Stimulated activated CD4-positive, alpha-beta T cell treated with anti-CD3 and anti-CD28 coated beads, Interleukin-1b, Interleukin-23, amount 100 ng/mL, for 1 hour (primary cell): ENCODE results near the gene NOL6.
"Not testable (repeated sequence)": the region's sequence is repeated elsewhere in the genome, so short reads cannot be mapped to it uniquely, and the experiment has no call there.

ENCODE experiments used
- DNase-seq, 2 donors: peaks; one replicate each; pipeline ENCODE4 v3.0.0-alpha.2; 2020; ENCODE audit warnings: low read depth in 2 of 2

Gene NOL6, protein sequence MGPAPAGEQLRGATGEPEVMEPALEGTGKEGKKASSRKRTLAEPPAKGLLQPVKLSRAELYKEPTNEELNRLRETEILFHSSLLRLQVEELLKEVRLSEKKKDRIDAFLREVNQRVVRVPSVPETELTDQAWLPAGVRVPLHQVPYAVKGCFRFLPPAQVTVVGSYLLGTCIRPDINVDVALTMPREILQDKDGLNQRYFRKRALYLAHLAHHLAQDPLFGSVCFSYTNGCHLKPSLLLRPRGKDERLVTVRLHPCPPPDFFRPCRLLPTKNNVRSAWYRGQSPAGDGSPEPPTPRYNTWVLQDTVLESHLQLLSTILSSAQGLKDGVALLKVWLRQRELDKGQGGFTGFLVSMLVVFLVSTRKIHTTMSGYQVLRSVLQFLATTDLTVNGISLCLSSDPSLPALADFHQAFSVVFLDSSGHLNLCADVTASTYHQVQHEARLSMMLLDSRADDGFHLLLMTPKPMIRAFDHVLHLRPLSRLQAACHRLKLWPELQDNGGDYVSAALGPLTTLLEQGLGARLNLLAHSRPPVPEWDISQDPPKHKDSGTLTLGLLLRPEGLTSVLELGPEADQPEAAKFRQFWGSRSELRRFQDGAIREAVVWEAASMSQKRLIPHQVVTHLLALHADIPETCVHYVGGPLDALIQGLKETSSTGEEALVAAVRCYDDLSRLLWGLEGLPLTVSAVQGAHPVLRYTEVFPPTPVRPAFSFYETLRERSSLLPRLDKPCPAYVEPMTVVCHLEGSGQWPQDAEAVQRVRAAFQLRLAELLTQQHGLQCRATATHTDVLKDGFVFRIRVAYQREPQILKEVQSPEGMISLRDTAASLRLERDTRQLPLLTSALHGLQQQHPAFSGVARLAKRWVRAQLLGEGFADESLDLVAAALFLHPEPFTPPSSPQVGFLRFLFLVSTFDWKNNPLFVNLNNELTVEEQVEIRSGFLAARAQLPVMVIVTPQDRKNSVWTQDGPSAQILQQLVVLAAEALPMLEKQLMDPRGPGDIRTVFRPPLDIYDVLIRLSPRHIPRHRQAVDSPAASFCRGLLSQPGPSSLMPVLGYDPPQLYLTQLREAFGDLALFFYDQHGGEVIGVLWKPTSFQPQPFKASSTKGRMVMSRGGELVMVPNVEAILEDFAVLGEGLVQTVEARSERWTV

GRCh38 chr9:33473643-33474352, at the start of gene NOL6:
NOL6 (minus strand) TSS chr9:33473924; CDS start chr9:33473842, 82 bp downstream.
- peak; percentile 93 to 95 for DNase-seq

DNA sequence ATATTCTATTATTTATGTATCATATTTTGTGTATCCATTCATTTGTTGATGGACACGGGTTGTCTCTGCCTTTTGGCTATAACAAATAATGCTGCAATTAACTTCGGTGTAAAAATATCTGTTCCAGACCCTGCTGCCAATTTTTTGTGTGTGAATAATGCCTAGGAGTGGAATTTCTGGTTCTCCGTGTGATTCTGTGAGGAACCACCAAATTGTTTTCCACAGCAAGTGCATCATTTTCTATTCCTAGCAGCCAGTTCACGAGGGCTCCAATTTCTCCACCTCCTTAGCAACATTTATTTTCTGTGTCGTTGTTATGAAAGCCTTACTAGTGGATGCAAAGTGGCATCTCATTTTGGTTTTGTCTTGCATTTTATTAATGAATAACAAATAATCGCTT, 48.1 kb upstream of the NOL6 start:
- not testable (repeated sequence) for DNase-seq

- not testable (repeated sequence) for DNase-seq
These were observed 44.3 kb upstream of the NOL6 start for GRCh38 chr9:33517934-33518577.

- no peak for DNase-seq
These were observed 43.6 kb upstream of the NOL6 start for GRCh38 chr9:33517373-33517772.

DNA sequence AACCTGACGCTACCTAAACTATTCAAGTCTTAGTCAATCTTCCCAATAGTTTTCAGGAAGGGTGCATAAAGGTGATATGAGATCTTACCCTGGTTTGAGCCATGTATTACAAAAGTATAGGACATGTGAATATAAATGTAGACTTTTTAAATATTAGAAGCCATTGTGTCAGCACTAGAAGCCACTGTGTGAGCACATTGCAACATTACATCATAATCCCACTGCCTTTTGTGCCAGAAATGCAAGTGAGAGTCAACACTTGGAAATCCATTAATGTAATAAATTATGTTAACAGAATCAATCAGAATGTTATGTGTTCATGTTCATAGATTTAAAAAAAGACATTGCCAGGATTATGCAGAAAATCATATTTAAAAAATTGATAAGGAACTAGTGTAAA, 42.7 kb upstream of the NOL6 start:
- DNase-seq, result not testable (repeated sequence)

DNA sequence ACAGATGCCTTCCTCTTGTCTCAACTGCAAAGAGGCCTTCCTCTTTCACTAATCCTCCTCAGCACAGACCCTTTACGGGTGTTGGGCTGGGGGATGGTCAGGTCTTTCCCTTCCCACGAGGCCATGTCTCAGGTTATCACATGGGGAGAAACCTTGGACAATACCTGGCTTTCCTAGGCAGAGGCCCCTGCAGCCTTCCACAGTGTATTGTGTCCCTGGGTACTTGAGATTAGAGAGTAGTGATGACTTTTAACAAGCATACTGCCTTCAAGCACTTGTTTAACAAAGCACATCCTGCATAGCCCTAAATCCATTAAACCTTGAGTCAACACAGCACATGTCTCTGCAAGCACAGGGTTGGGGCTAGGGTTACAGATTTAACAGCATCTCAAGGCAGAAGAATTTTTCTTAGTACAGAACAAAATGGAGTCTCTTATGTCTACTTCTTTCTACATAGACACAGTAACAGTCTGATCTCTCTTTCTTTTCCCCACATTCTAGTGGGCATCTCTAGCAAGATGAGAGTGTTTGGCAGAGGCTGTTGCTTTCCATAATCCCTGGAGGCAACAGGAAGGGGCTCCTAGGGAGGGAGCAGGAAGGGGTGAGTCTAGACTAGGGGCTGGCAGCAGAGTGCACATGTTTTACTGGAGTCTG, 41.7 kb upstream of the NOL6 start:
- DNase-seq, result not testable (repeated sequence)

DNA sequence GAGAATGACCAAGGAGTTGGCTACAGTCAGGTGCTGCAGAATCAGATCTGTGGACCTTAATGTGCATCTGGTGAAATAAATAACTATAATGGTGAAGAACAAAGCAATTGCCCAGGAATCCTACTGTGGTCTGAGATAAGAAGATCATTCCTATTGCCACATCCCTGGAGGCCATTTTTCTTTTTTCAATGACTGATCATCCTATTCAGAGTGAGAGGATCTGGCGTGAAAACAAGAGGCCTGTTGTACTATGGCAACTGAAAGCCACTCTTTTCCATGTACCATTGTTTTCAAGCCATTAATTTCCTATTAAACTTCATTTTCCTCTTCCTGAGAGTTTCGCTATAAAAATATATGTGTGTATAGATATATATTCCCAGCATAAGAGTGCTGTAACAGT, 38.8 kb upstream of the NOL6 start:
- not testable (repeated sequence) for DNase-seq

DNA sequence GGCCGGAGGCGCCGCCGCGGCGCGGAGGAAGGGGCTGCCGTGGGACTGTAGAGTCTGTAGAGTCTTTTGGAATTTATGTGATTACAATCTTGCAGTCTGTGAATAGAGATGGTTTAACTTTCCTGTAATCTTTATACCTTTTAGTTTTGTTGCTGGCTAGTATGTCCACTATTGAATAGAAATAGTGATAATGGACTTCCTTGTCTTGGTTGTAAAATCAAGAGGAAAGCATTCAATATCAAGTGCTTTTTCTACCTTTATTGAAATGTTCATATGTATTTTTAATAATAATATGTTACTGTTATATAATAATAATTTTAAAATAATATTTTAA, 37.4 kb upstream of the NOL6 start:
- DNase-seq, result not testable (repeated sequence)

- no peak for DNase-seq
These were observed 36.8 kb upstream of the NOL6 start for GRCh38 chr9:33510262-33511183.

DNA sequence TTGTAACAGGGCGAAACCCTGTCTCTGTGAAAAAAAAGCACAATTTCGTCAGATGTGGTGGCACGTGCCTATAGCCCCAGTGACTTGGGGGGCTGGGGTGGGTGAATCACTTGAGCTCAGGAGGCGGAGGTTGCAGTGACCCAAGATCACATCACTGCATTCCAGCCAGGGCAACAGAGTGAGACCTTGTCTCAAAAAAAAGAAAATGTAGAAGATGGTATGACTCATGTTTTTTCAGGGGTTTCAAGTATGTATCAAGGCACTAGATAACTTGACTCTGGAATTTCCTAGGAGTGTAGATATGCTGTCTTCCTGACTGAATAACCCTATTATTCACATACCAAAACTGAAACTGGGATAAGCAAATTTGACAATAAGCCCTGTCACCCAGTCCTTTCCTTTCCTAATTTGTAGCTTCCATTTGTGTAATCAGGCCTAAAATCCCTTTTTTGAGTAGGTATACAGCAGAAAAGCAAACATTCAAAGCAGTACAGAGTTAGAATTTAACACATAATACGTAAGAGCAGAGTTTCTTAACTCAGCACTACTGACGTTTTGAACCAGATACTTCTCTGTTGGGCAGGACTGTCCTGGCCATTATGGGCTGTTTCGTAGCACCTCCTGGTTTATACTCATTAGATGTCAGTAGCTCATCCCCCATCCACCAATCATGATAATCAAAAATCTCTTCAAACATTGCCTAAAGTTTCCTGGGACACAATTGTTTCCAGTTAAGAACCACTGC, 33.1 kb upstream of the NOL6 start:
- no peak for DNase-seq

DNA sequence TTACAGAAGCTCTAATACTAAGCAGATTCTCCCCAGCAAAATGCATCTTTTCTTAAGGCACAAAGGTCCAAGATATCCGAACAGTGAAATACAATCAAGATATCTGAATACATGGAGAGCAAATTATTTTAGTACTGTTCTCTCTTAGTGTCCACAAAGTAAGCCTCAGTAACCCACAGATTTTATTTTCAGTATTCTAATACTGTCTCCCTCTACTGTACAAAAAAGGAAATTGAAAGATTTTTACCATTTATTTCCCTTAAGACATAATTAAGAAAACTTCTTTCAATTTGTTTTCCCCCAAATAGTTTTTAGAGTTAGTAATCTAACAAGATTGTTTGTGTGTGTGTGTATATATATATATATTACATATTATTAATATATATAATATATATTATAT, 24.7 kb upstream of the NOL6 start:
- no peak for DNase-seq

GRCh38 chr9:33493819-33494218, 20.1 kb upstream of the NOL6 start:
- DNase-seq, result not testable (repeated sequence)

GRCh38 chr9:33489066-33489465, 15.3 kb upstream of the NOL6 start:
- no peak for DNase-seq

- DNase-seq, result not testable (repeated sequence)
These were observed 11.6 kb upstream of the NOL6 start for GRCh38 chr9:33485312-33485711.

DNA sequence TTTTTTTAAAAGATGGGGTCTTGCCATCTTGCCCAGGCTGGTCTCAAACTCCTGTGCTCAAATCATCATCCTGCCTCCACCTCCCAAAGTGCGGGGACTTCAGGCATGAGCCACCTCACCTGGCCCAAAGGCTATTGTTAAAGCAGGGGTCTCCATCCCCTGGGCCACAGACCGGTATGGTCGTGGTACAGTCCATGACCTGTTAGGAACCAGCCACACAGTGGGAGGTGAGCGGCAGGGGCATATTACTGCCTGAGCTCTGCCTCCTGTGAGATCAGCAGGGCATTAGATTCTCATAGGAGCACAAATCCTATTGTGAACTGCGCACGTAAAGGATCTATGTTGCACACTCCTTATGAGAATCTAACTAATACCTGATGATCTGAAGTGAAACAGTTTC, 7.3 kb upstream of the NOL6 start:
- DNase-seq, result no peak

- DNase-seq, result no peak
These were observed 6.4 kb upstream of the NOL6 start for GRCh38 chr9:33480106-33480505.

GRCh38 chr9:33476503-33476902, 2.8 kb upstream of the NOL6 start:
- DNase-seq, result no peak

GRCh38 chr9:33475357-33475756, 1.6 kb upstream of the NOL6 start:
- no peak for DNase-seq
